GM23248 (cell line): ENCODE results near the gene NLRC5.

Experiments used
- EZH2 ChIP-seq: fragments of 200-600 bp; sonication (generic); IDR thresholded peaks from 2 replicates; pipeline ENCODE4 v1.6.1; 2018; ENCODE audit warnings: antibody characterized with exemption, mild to moderate bottlenecking; ENCODE audit not compliant: insufficient read depth, poor library complexity, severe bottlenecking
- EZH2phosphoT487 ChIP-seq: fragments of 200-600 bp; sonication (generic); IDR thresholded peaks from 2 replicates; pipeline ENCODE4 v1.6.1; 2018; ENCODE audit warnings: antibody characterized with exemption, moderate library complexity, mild to moderate bottlenecking, low read depth; ENCODE audit not compliant: insufficient read depth

GRCh38 chr16:57032931-57033330 lies 43.6 kb downstream of the NLRC5 start:
- no peak for TF ChIP-seq EZH2
- TF ChIP-seq EZH2phosphoT487: no peak
